Endothelial cell of umbilical vein (primary cell): Measurements from ENCODE around the gene CHMP3. TPM values are rescaled to one million over a fixed set of nuclear protein-coding genes. Genes with fewer than 3 reads are reported as not detected.

Source experiments
- BruUV-seq: library from RNA; stranded (reverse); fragments of 400-500 nt; replicated peaks from 2 replicates; lab custom pipeline; 2021; lab: Mats Ljungman, UMichigan
- CTCF ChIA-PET: fragments of 300-600, 350-600 bp; sonication (Branson Sonifier 250); formaldehyde crosslinking; loops from one replicate; lab custom pipeline; 2021; ENCODE audit warnings: antibody characterized with exemption, inconsistent platforms; lab: Charles Lee
- POLR2A ChIA-PET: fragments of 300-600, 350-600 bp; sonication (Branson Sonifier 250); formaldehyde crosslinking; loops from one replicate; lab custom pipeline; 2021; ENCODE audit warnings: antibody characterized with exemption, inconsistent platforms; lab: Charles Lee
- DNase-seq: peaks from one replicate; pipeline ENCODE4 v3.0.0-alpha.2; 2011; ENCODE audit warnings: low read depth, low spot score
- FAIRE-seq: peaks from 2 replicates; lab custom pipeline; 2011; peaks lifted over from hg19 to GRCh38; lab: Jason Lieb, UNC
- H2AFZ ChIP-seq: 2 replicates; pipeline ENCODE4 v1.6.0; 2012; ENCODE audit warnings: low read depth, low read length, control low read depth, inconsistent platforms
- H3K27ac ChIP-seq: 2 replicates; pipeline ENCODE4 v1.5.1; 2011; ENCODE audit warnings: low read depth, mild to moderate bottlenecking, control low read depth, low read length, moderate library complexity; ENCODE audit not compliant: insufficient read depth
- H3K27me3 ChIP-seq, 2 experiments: 2 replicates each; pipeline versions ENCODE4 v1.6.0 to v1.6.1; 2011; ENCODE audit warnings: low read length in 2 of 2, mixed read lengths in 1 of 2; ENCODE audit not compliant: control insufficient read depth in 2 of 2, insufficient read depth in 2 of 2
- H3K36me3 ChIP-seq, 2 experiments: 2 replicates in 1 of 2; 3 replicates in 1 of 2; pipeline ENCODE4 v1.5.1; 2011; ENCODE audit warnings: low read length in 2 of 2, mild to moderate bottlenecking in 1 of 2, moderate library complexity in 1 of 2; ENCODE audit not compliant: control insufficient read depth in 2 of 2, insufficient read depth in 2 of 2; ENCODE audit errors: extremely low read depth in 1 of 2
- H3K4me1 ChIP-seq: 3 replicates; pipeline ENCODE4 v1.5.1; 2011; ENCODE audit warnings: mild to moderate bottlenecking, low read length; ENCODE audit not compliant: control insufficient read depth, insufficient read depth; ENCODE audit errors: extremely low read depth
- H3K4me2 ChIP-seq: 2 replicates; pipeline ENCODE4 v1.6.1; 2011; ENCODE audit warnings: low read length, control low read depth, mixed read lengths; ENCODE audit not compliant: insufficient read depth
- H3K4me3 ChIP-seq, 3 experiments: fragments of 200-600 bp in 1 of 3; sonication (generic), shearing (Covaris generic) in 1 of 3; replicated peaks in 1 of 3; 2 replicates each; pipeline ENCODE4 v1.5.1; 2011 to 2016; ENCODE audit warnings: control low read depth in 3 of 3, low read length in 3 of 3, mild to moderate bottlenecking in 2 of 3, inconsistent platforms in 1 of 3, low read depth in 1 of 3, moderate library complexity in 1 of 3; ENCODE audit not compliant: insufficient read depth in 1 of 3
- H3K79me2 ChIP-seq: 2 replicates; pipeline ENCODE4 v1.6.0; 2012; ENCODE audit warnings: low read length, inconsistent platforms; ENCODE audit not compliant: control insufficient read depth, insufficient read depth
- H3K9ac ChIP-seq: replicated peaks from 2 replicates; pipeline ENCODE3; 2011; ENCODE audit warnings: low read length, control low read depth; ENCODE audit not compliant: insufficient read depth; ENCODE audit errors: extremely low read depth
- H3K9me1 ChIP-seq: replicated peaks from 3 replicates; pipeline ENCODE4 v1.6.0; 2011; ENCODE audit warnings: mild to moderate bottlenecking, low read length; ENCODE audit not compliant: control insufficient read depth, insufficient read depth; ENCODE audit errors: extremely low read depth
- H3K9me3 ChIP-seq: replicated peaks from 2 replicates; pipeline ENCODE4 v1.5.1; 2012; ENCODE audit warnings: low read length, inconsistent platforms; ENCODE audit not compliant: control insufficient read depth, insufficient read depth
- H4K20me1 ChIP-seq: replicated peaks from 2 replicates; pipeline ENCODE3; 2011; ENCODE audit warnings: mild to moderate bottlenecking, low read length; ENCODE audit not compliant: control insufficient read depth, insufficient read depth; ENCODE audit errors: extremely low read depth
- CTCF ChIP-seq, 2 donors: IDR thresholded peaks; 1 replicate in 1 of 2; 2 replicates in 1 of 2; pipeline ENCODE4 v1.5.1; 2011; ENCODE audit warnings: low read length in 2 of 2, mild to moderate bottlenecking in 2 of 2, moderate library complexity in 2 of 2, control low read depth in 1 of 2, inconsistent platforms in 1 of 2, low read depth in 1 of 2; ENCODE audit not compliant: insufficient read depth in 1 of 2; ENCODE audit errors: extremely low read depth in 1 of 2
- EZH2 ChIP-seq: IDR thresholded peaks from 2 replicates; pipeline ENCODE4 v1.6.1; 2012; ENCODE audit warnings: borderline replicate concordance, low read depth, mild to moderate bottlenecking, moderate library complexity, low read length, inconsistent platforms; ENCODE audit not compliant: severe bottlenecking
- FOS ChIP-seq: IDR thresholded peaks from 2 replicates; pipeline ENCODE4 v1.6.1; 2011; ENCODE audit warnings: mild to moderate bottlenecking, low read length, moderate library complexity, borderline replicate concordance; ENCODE audit not compliant: insufficient read depth
- GATA2 ChIP-seq: IDR thresholded peaks from 2 replicates; pipeline ENCODE4 v1.7.0; 2011; ENCODE audit warnings: low read depth, mild to moderate bottlenecking, moderate library complexity, mixed read lengths, low read length; ENCODE audit not compliant: insufficient read length, insufficient read depth
- JUN ChIP-seq: IDR thresholded peaks from 2 replicates; pipeline ENCODE4 v1.6.1; 2011; ENCODE audit warnings: borderline replicate concordance, low read depth; ENCODE audit not compliant: insufficient read length, insufficient read depth
- MYC ChIP-seq: IDR thresholded peaks from one replicate; pipeline ENCODE4 v1.6.1; 2011; ENCODE audit warnings: mild to moderate bottlenecking, low read depth, low read length
- POLR2A ChIP-seq: IDR thresholded peaks from 2 replicates; pipeline ENCODE4 v1.6.1; 2012; ENCODE audit warnings: low read depth, mild to moderate bottlenecking, control low read depth, low read length
- POLR2AphosphoS5 ChIP-seq: IDR thresholded peaks from 2 replicates; pipeline ENCODE4 v1.6.1; 2012; ENCODE audit warnings: low read depth, mild to moderate bottlenecking, control low read depth, low read length, moderate library complexity; ENCODE audit not compliant: insufficient read depth
- dilution Hi-C: fragments of 300-500 bp; cut with MboI; formaldehyde crosslinking; loops from one replicate; pipeline ENCODE4 v1.15.0; 2019; ENCODE audit warnings: low sequenced_read_pairs; ENCODE audit not compliant: extremely low pct_ligation_motif_present
- intact Hi-C: fragments of 100-400 bp; cut with micrococcal nuclease; formaldehyde crosslinking; loops from one replicate; pipeline ENCODE4 v1.10.0; 2022
- polyA plus RNA-seq, 4 experiments: library from polyadenylated mRNA; depleted of rRNA in 3 of 4; stranded (reverse) in 3 of 4; unstranded in 1 of 4; fragments of >200 nt; gene quantifications; 2 replicates each; pipeline versions ENCODE4 v1.2.1 to v1.2.3, GENCODE V29; 2011 to 2012; ENCODE audit warnings: missing spikeins in 1 of 4
- total RNA-seq: library from RNA; stranded (reverse); gene quantifications from 2 replicates; pipeline ENCODE4 v1.2.3, GENCODE V29; 2021
- TF ChIP-seq, protein P1 (sequence below): IDR thresholded peaks from 2 replicates; pipeline ENCODE4 v1.6.1; 2011; ENCODE audit not compliant: insufficient read depth, insufficient read length

The CHMP3 gene
- total and polyA plus RNA-seq, 2 donors (not counting 3 experiments of a cell fraction or from before 2014, with no cell fraction given), result 48.1 to 92.2 TPM

DNA sequence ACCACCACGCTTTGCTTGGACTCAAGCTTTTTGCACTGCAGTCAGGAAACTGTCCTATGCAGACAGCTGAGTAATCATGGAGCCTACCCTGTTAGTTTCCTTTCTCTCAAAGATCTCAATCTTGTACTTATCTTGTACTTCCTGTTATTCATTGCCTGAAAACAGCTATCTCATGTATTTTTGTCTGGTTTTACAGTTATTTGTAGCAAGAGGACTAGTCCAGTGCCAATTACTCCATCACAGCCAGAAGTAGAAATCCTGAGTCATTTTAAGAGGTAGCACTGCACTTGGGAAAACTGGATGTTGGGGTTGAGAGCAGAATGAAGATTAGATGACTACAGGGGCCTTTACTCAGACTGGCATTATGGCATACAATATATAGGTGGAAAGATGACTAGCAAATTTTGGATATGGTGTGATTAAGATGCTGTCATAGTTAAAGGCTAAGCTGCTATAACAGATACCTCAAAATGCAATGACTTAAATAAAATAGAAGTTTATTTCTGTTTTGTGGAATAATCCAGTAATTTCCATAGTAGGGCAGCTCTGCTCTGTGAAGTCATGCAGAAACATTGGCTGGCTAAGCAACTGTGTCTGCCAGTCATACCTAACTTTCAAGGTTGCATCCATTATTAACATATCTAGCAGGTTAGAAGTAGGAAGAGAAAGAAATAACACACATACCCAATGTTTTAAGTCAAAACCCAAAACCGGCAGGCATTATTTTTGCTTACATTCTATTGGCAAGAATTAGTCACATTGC, 21.1 kb upstream of the CHMP3 start:
- Histone ChIP-seq H3K9me3 (no peaks in the 10 kb centered on the region), H3K4me1 (peaks cover 20% of the 10 kb centered on the region), H3K36me3 (no peaks in the 10 kb centered on the region), H3K4me2 (peak overlapping the region; percentile 6), H3K27me3 (no peaks in the 10 kb centered on the region), H3K79me2 (no peaks in the 10 kb centered on the region), H2AFZ (peak overlapping the region; percentile 44), H3K4me3 (no peak overlapping the region), H4K20me1 (no peaks in the 10 kb centered on the region), H3K9me1 (no peaks in the 10 kb centered on the region), H3K27ac (peak overlapping the region; percentile 94), H3K9ac (peak overlapping the region; percentile 67)
- TF ChIP-seq JUN, result peak; percentile 63
- TF ChIP-seq GATA2, result peak; percentile 98
- no peak for TF ChIP-seq CTCF (IDR thresholded peaks at IDR 0.05; ENCODE audit: extremely low read depth in 1 of 2, insufficient read depth in 1 of 2, low read depth in 1 of 2, low read length in 2 of 2)
- TF ChIP-seq FOS, result peak; percentile 77
- no peak for TF ChIP-seq EZH2
- peak; percentile 22 for TF ChIP-seq POLR2A
- TF ChIP-seq MYC, result no peak
- peak; percentile 77 for TF ChIP-seq POLR2AphosphoS5
- TF ChIP-seq, protein P1, sequence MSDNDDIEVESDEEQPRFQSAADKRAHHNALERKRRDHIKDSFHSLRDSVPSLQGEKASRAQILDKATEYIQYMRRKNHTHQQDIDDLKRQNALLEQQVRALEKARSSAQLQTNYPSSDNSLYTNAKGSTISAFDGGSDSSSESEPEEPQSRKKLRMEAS, result no peak
- intact Hi-C loops (loop anchor here (1.0 to 2.0 kb wide), 2 partner anchors 21 to 38 kb away; partner anchors contain the start of genes CHMP3 and RNF103), dilution Hi-C loops (no loop called here)
- no TSS peak for BruUV-seq
- ChIA-PET POLR2A (interaction anchor here (1.0 to 1.4 kb wide), 3 partner anchors 22 to 38 kb away, joined by 3 to 7 read pairs (median 4); partner anchors contain the start of gene CHMP3), CTCF (interaction anchor here (1.2 to 1.3 kb wide), 2 partner anchors 32 to 66 kb away, joined by 3 read pairs; no protein-coding TSS in a partner anchor)
- FAIRE-seq, result peak; percentile 96
- peak; percentile 94 for DNase-seq
